T-helper 9 cell (primary cell): ENCODE results near the gene SCAF8.
"Not testable (repeated sequence)": the region's sequence is repeated elsewhere in the genome, so short reads cannot be mapped to it uniquely, and the experiment has no call there.

ENCODE experiments used
- DNase-seq: peaks from one replicate; pipeline ENCODE4 v3.0.0-alpha.2; 2020
- total RNA-seq, 2 donors: gene quantifications; one replicate each; lab custom pipeline; 2026; lab: John Stamatoyannopoulos, UW

The SCAF8 gene
- total RNA-seq = 138 to 141 reads per million in 2 donors

- DNase-seq = peak; percentile 85
These were observed at the start of gene SCAF8 for GRCh38 chr6:154733183-154733625. SCAF8 (plus strand) TSS chr6:154733416; CDS start chr6:154733901, 485 bp downstream.

- no peak for DNase-seq
These were observed 49.3 kb upstream of the SCAF8 start for GRCh38 chr6:154683756-154684523.

GRCh38 chr6:154686162-154686561 lies 47.1 kb upstream of the SCAF8 start:
- DNase-seq = no peak

- no peak for DNase-seq
These were observed 43.5 kb upstream of the SCAF8 start for GRCh38 chr6:154689493-154690255.

GRCh38 chr6:154690857-154691256 lies 42.4 kb upstream of the SCAF8 start:
- no peak for DNase-seq

GRCh38 chr6:154696661-154697060 lies 36.6 kb upstream of the SCAF8 start:
- DNase-seq = no peak

- no peak for DNase-seq
These were observed 30.1 kb upstream of the SCAF8 start for GRCh38 chr6:154703124-154703523.

GRCh38 chr6:154705471-154706113 lies 27.6 kb upstream of the SCAF8 start:
- DNase-seq = no peak

GRCh38 chr6:154706389-154706788 lies 26.8 kb upstream of the SCAF8 start:
- DNase-seq = no peak

- no peak for DNase-seq
These were observed 23.6 kb upstream of the SCAF8 start for GRCh38 chr6:154709621-154710020.

- no peak for DNase-seq
These were observed 22.5 kb upstream of the SCAF8 start for GRCh38 chr6:154710689-154711088.

- DNase-seq = no peak
These were observed 17.8 kb upstream of the SCAF8 start for GRCh38 chr6:154715446-154715845.

GRCh38 chr6:154716350-154716749 lies 16.9 kb upstream of the SCAF8 start:
- not testable (repeated sequence) for DNase-seq

- no peak for DNase-seq
These were observed 13.8 kb upstream of the SCAF8 start for GRCh38 chr6:154719433-154719832.

GRCh38 chr6:154719854-154720253 lies 13.4 kb upstream of the SCAF8 start:
- DNase-seq = no peak

GRCh38 chr6:154721460-154721859 lies 11.8 kb upstream of the SCAF8 start:
- no peak for DNase-seq

- DNase-seq = no peak
These were observed 6.3 kb upstream of the SCAF8 start for GRCh38 chr6:154726887-154727286.

- no peak for DNase-seq
These were observed 1.7 kb upstream of the SCAF8 start for GRCh38 chr6:154731296-154732218.

- no peak for DNase-seq
These were observed 556 bp upstream of the SCAF8 start for GRCh38 chr6:154732538-154733182.

- DNase-seq = peak; percentile 83
These were observed 588 bp downstream of the SCAF8 start for GRCh38 chr6:154733626-154734382.
